ENCODE results near the gene MERTK.
"Not testable (repeated sequence)": the region's sequence is repeated elsewhere in the genome, so short reads cannot be mapped to it uniquely, and the experiment has no call there.

MERTK gene

GRCh38 chr2:111897924-111898702, at the start of gene MERTK:
Gene MERTK (plus strand): TSS chr2:111898607. CDS start chr2:111898736, 129 bp downstream.
- DNase-seq: peak; percentile 62 to 72

GRCh38 chr2:111850646-111851045, 47.8 kb upstream of the MERTK start:
- peak; percentile 28 to 42 for DNase-seq

GRCh38 chr2:111852544-111852943, 45.9 kb upstream of the MERTK start:
- not testable (repeated sequence) for DNase-seq

- not testable (repeated sequence) for DNase-seq
Measured at GRCh38 chr2:111860005-111860404, 38.4 kb upstream of the MERTK start.

- DNase-seq: not testable (repeated sequence)
Measured at GRCh38 chr2:111865124-111865523, 33.3 kb upstream of the MERTK start.

GRCh38 chr2:111872806-111873205, 25.6 kb upstream of the MERTK start:
- not testable (repeated sequence) for DNase-seq

- peak; percentile 89 for DNase-seq
Measured at GRCh38 chr2:111883661-111884591, 14.5 kb upstream of the MERTK start, which contains the start of gene ANAPC1. Gene ANAPC1 (minus strand): TSS chr2:111884193. CDS start chr2:111880825, 3,368 bp downstream.

- no peak for DNase-seq
Measured at GRCh38 chr2:111884592-111884964, 13.8 kb upstream of the MERTK start.

GRCh38 chr2:111896024-111896423, 2.4 kb upstream of the MERTK start:
- no peak for DNase-seq

- DNase-seq: no peak
Measured at GRCh38 chr2:111896576-111896975, 1.8 kb upstream of the MERTK start.

- DNase-seq: no peak
Measured at GRCh38 chr2:111897630-111897923, 830 bp upstream of the MERTK start.

- DNase-seq: peak in 1 of 2 donors; percentile 35
Measured at GRCh38 chr2:111898703-111899514, 502 bp downstream of the MERTK start.

GRCh38 chr2:111900859-111901258, 2.5 kb downstream of the MERTK start:
- no peak for DNase-seq

- no peak for DNase-seq
Measured at GRCh38 chr2:111903516-111903915, 5.1 kb downstream of the MERTK start.

- DNase-seq: no peak
Measured at GRCh38 chr2:111903930-111904439, 5.6 kb downstream of the MERTK start.

- no peak for DNase-seq
Measured at GRCh38 chr2:111904726-111905474, 6.5 kb downstream of the MERTK start.

- DNase-seq: not testable (repeated sequence)
Measured at GRCh38 chr2:111905475-111905869, 7.1 kb downstream of the MERTK start.

GRCh38 chr2:111905990-111906735, 7.8 kb downstream of the MERTK start:
- no peak for DNase-seq

GRCh38 chr2:111908578-111908977, 10.2 kb downstream of the MERTK start:
- DNase-seq: no peak

GRCh38 chr2:111909079-111909478, 10.7 kb downstream of the MERTK start:
- DNase-seq: no peak

- DNase-seq: not testable (repeated sequence)
Measured at GRCh38 chr2:111909997-111910396, 11.6 kb downstream of the MERTK start.

Measured in stimulated activated CD4-positive, alpha-beta T cell treated with anti-CD3 and anti-CD28 coated beads, Interleukin-2, amount 100 ng/mL, for 24 hours (primary cell).